BLaER1 treated with 17β-estradiol and CSF1 and Interleukin-3, amounts not matched to agents 10 nM and 100 nM (cell line): ENCODE results near the gene ZDHHC18.

Source experiments
- H3K27ac ChIP-seq, 11 experiments: shearing (Covaris generic); formaldehyde crosslinking; 2 replicates each; pipeline ENCODE4 v1.8.1; 2022
- H3K27me3 ChIP-seq, 11 experiments: shearing (Covaris generic); formaldehyde crosslinking; 2 replicates each; pipeline ENCODE4 v1.8.1; 2022
- H3K36me3 ChIP-seq, 11 experiments: shearing (Covaris generic); formaldehyde crosslinking; 2 replicates each; pipeline ENCODE4 v1.8.1; 2022
- H3K4me1 ChIP-seq, 10 experiments: shearing (Covaris generic); formaldehyde crosslinking; 2 replicates each; pipeline ENCODE4 v1.8.1; 2022
- H3K4me2 ChIP-seq, 11 experiments: shearing (Covaris generic); formaldehyde crosslinking; 2 replicates each; pipeline ENCODE4 v1.8.1; 2022
- H3K4me3 ChIP-seq, 10 experiments: shearing (Covaris generic); formaldehyde crosslinking; 2 replicates each; pipeline ENCODE4 v1.8.1; 2022
- H3K9ac ChIP-seq, 11 experiments: shearing (Covaris generic); formaldehyde crosslinking; 2 replicates each; pipeline ENCODE4 v1.8.1; 2022
- H3K9me3 ChIP-seq, 11 experiments: shearing (Covaris generic); formaldehyde crosslinking; replicated peaks in 1 of 11; 2 replicates each; pipeline ENCODE4 v1.8.1; 2022
- H4K20me1 ChIP-seq, 11 experiments: shearing (Covaris generic); formaldehyde crosslinking; 2 replicates each; pipeline ENCODE4 v1.8.1; 2022
- Cebpa-rat ChIP-seq, 11 experiments: shearing (Covaris generic); IDR thresholded peaks; 2 replicates each; pipeline ENCODE4 v1.8.1; 2022

The ZDHHC18 gene, protein sequence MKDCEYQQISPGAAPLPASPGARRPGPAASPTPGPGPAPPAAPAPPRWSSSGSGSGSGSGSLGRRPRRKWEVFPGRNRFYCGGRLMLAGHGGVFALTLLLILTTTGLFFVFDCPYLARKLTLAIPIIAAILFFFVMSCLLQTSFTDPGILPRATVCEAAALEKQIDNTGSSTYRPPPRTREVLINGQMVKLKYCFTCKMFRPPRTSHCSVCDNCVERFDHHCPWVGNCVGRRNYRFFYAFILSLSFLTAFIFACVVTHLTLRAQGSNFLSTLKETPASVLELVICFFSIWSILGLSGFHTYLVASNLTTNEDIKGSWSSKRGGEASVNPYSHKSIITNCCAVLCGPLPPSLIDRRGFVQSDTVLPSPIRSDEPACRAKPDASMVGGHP

DNA sequence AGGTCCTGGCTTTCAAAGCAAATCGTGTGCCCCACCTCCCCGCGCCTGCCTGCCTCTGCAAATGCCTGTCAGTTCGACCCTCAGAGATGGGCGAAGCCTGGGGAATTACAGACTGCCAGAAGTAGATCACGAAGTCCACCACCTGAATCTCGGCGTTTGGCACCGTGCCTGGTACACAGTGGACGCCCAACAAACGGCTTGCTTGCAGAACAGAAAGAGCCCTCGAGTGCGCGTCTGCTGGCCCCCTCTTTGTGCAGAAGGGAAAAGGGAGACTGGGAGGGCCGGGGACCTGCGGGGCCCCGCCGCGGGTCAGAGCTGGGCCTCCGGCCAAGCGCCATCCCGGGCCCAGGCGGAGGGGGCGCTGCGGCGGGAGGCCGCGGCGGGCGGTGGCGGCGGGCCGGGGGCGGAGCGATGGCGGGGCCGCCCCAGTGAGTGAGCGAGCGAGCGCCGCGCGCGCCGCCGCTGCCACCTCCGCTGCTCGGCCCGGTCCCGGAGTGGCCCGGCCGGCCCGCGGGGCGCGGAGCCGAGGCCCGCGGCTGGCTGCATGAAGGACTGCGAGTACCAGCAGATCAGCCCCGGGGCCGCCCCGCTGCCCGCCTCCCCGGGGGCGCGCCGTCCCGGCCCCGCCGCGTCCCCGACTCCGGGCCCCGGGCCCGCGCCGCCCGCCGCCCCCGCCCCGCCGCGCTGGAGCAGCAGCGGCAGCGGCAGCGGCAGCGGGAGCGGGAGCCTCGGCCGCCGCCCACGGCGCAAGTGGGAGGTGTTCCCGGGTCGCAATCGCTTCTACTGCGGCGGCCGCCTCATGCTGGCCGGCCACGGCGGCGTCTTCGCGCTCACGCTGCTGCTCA is at the start of gene ZDHHC18:
Gene ZDHHC18 (plus strand): TSS at position 428 of the 845 bp plus-strand sequence. CDS start 117 bp downstream, at position 545.
- peak within 1 kb of the TSS; percentile 68 to 84 (median 78) for H3K27ac ChIP-seq
- no peaks in the 10 kb centered on the region for H3K27me3 ChIP-seq
- peaks cover 39 to 56% (median 49%) of the 10 kb centered on the region in 10 experiments for H3K4me1 ChIP-seq
- TF ChIP-seq Cebpa-rat (IDR thresholded peaks at IDR 0.05): no peak
- peak within 1 kb of the TSS; percentile 72 to 88 (median 78) for H3K4me3 ChIP-seq
- H3K36me3 ChIP-seq: peaks cover 7 to 24% (median 16%) of the 10 kb centered on the region in 11 experiments; a peak in 16 of 22 replicates
- peak within 1 kb of the TSS; percentile 82 to 93 (median 88) for H3K9ac ChIP-seq
- H3K4me2 ChIP-seq: peak within 1 kb of the TSS; percentile 91 to 99 (median 96)
- H3K9me3 ChIP-seq: no peaks in the 10 kb centered on the region
- peaks cover 27 to 42% (median 35%) of the 10 kb centered on the region in 11 experiments; a peak in 19 of 22 replicates for H4K20me1 ChIP-seq

DNA sequence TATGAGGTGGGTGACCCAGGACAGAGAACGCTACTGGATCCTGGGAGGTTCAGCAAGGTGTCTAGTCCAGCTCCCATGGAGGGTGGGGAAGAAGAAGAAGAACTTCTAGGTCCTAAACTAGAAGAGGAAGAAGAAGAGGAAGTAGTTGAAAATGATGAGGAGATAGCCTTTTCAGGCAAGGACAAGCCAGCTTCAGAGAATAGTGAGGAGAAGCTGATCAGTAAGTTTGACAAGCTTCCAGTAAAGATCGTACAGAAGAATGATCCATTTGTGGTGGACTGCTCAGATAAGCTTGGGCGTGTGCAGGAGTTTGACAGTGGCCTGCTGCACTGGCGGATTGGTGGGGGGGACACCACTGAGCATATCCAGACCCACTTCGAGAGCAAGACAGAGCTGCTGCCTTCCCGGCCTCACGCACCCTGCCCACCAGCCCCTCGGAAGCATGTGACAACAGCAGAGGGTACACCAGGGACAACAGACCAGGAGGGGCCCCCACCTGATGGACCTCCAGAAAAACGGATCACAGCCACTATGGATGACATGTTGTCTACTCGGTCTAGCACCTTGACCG is 47.3 kb upstream of the ZDHHC18 start:
- no peak overlapping the region; a peak in 1 of 22 replicates for H3K27ac ChIP-seq
- H3K4me1 ChIP-seq: peaks cover 9 to 62% (median 29%) of the 10 kb centered on the region in 10 experiments
- H3K9me3 ChIP-seq: no peaks in the 10 kb centered on the region
- no peaks in the 10 kb centered on the region for H3K27me3 ChIP-seq
- no peak overlapping the region for H3K9ac ChIP-seq
- H3K4me2 ChIP-seq: peak overlapping the region in 3 of 11 experiments; percentile 18 to 43 (median 31); a peak in 5 of 22 replicates
- peaks cover 82 to 100% (median 94%) of the 10 kb centered on the region in 11 experiments for H3K36me3 ChIP-seq
- no peak overlapping the region for H3K4me3 ChIP-seq
- no peak for TF ChIP-seq Cebpa-rat (IDR thresholded peaks at IDR 0.05)
- peaks cover 16 to 65% (median 44%) of the 10 kb centered on the region in 11 experiments; a peak in 20 of 22 replicates for H4K20me1 ChIP-seq

DNA sequence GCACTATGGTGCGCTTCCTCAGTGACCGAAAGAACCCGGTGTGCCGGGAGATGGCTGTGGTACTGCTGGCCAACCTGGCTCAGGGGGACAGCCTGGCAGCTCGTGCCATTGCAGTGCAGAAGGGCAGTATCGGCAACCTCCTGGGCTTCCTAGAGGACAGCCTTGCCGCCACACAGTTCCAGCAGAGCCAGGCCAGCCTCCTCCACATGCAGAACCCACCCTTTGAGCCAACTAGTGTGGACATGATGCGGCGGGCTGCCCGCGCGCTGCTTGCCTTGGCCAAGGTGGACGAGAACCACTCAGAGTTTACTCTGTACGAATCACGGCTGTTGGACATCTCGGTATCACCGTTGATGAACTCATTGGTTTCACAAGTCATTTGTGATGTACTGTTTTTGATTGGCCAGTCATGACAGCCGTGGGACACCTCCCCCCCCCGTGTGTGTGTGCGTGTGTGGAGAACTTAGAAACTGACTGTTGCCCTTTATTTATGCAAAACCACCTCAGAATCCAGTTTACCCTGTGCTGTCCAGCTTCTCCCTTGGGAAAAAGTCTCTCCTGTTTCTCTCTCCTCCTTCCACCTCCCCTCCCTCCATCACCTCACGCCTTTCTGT is 46.0 kb upstream of the ZDHHC18 start:
- Histone ChIP-seq H4K20me1 (peaks cover 16 to 52% (median 35%) of the 10 kb centered on the region in 11 experiments; a peak in 19 of 22 replicates), H3K4me1 (peaks cover 22 to 75% (median 41%) of the 10 kb centered on the region in 10 experiments), H3K27me3 (no peaks in the 10 kb centered on the region), H3K27ac (no peak overlapping the region), H3K9ac (no peak overlapping the region), H3K36me3 (peaks cover 69 to 89% (median 82%) of the 10 kb centered on the region in 11 experiments), H3K4me3 (no peak overlapping the region), H3K4me2 (peak overlapping the region in 1 of 11 experiments; percentile 24; a peak in 1 of 22 replicates), H3K9me3 (no peaks in the 10 kb centered on the region)
- no peak for TF ChIP-seq Cebpa-rat (IDR thresholded peaks at IDR 0.05)

DNA sequence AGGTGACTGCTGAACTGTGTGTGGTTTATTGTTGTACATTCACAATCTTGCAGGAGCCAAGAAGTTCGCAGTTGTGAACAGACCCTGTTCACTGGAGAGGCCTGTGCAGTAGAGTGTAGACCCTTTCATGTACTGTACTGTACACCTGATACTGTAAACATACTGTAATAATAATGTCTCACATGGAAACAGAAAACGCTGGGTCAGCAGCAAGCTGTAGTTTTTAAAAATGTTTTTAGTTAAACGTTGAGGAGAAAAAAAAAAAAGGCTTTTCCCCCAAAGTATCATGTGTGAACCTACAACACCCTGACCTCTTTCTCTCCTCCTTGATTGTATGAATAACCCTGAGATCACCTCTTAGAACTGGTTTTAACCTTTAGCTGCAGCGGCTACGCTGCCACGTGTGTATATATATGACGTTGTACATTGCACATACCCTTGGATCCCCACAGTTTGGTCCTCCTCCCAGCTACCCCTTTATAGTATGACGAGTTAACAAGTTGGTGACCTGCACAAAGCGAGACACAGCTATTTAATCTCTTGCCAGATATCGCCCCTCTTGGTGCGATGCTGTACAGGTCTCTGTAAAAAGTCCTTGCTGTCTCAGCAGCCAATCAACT is 45.2 kb upstream of the ZDHHC18 start:
- Histone ChIP-seq H3K27ac (no peak overlapping the region), H3K4me3 (no peak overlapping the region), H3K9me3 (no peaks in the 10 kb centered on the region), H3K36me3 (peaks cover 60 to 81% (median 73%) of the 10 kb centered on the region in 11 experiments), H3K4me2 (peak overlapping the region in 2 of 11 experiments; percentile 24 to 91; a peak in 3 of 22 replicates), H4K20me1 (peaks cover 16 to 47% (median 35%) of the 10 kb centered on the region in 11 experiments; a peak in 19 of 22 replicates), H3K4me1 (peaks cover 30 to 84% (median 50%) of the 10 kb centered on the region in 10 experiments), H3K9ac (no peak overlapping the region), H3K27me3 (no peaks in the 10 kb centered on the region)
- no peak for TF ChIP-seq Cebpa-rat (IDR thresholded peaks at IDR 0.05)

DNA sequence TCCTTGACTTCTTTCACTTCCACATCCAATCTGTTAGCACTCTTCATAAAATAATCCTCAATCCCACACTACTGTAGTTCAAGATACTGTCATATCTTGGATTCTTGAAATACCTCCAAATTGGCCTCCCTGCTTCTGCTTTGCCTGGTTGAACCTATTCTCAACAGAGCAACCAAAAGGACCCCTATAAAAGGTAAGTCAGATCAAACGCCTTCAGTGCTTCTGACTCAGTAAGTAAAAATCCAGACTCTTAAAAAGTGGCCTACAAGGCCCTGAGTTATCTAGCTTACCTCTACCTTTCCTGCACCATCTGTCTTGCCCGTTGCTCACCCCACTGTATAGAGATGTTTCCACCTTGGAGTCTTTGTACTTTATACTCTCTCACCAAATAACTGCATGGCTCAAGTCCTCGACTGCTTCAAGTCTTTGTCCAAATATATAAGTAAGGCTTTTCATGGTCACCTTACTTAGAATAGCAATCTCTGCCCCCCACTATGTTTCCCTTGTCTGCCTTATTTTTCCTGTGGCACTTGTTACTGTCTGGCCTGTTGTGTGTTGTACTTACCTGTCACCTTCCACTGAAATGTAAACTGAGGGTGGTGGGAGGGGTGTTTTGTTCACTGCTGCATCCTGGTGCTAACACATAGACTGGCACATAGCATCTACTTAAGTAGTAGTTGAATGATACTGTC is 43.8 kb upstream of the ZDHHC18 start:
- Histone ChIP-seq H3K4me1 (peaks cover 42 to 95% (median 61%) of the 10 kb centered on the region in 10 experiments), H4K20me1 (peaks cover 16 to 39% (median 32%) of the 10 kb centered on the region in 11 experiments; a peak in 19 of 22 replicates), H3K4me3 (no peak overlapping the region), H3K4me2 (peak overlapping the region in 4 of 11 experiments; percentile 91 to 99 (median 98); a peak in 7 of 22 replicates), H3K27ac (peak overlapping the region in 1 of 11 experiments; percentile 31; a peak in 1 of 22 replicates), H3K36me3 (peaks cover 47 to 67% (median 60%) of the 10 kb centered on the region in 11 experiments), H3K9me3 (no peaks in the 10 kb centered on the region), H3K27me3 (no peaks in the 10 kb centered on the region), H3K9ac (peak overlapping the region in 2 of 11 experiments; percentile 2 to 25; a peak in 1 of 22 replicates)
- TF ChIP-seq Cebpa-rat (IDR thresholded peaks at IDR 0.05): no peak

DNA sequence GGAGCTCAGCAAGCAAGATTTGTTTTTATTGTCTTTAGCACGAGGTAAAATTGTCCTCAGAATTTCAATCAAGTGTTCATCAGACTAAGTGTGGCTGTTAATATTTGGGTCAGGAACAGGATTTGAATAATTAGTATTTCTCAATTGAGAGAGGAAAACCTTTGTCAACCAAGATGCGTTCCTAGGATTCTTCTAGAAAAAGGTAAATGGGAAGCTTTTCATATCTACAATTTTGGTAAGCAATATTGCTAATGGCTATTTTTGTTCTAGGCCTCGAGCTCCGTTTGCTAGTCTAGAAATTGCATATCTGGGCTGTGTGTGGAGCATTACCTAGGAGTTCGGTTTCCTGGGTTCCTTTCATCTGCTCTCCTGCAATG is 42.9 kb upstream of the ZDHHC18 start:
- Histone ChIP-seq H3K27ac (peak overlapping the region in 1 of 11 experiments; percentile 99; a peak in 2 of 22 replicates), H3K36me3 (peaks cover 37 to 58% (median 50%) of the 10 kb centered on the region in 11 experiments), H3K9me3 (no peaks in the 10 kb centered on the region), H4K20me1 (peaks cover 16 to 34% (median 27%) of the 10 kb centered on the region in 11 experiments; a peak in 19 of 22 replicates), H3K27me3 (no peaks in the 10 kb centered on the region), H3K4me2 (peak overlapping the region in 9 of 11 experiments; percentile 1 to 100 (median 97); a peak in 14 of 22 replicates), H3K9ac (no peak overlapping the region), H3K4me1 (peaks cover 48 to 88% (median 62%) of the 10 kb centered on the region in 10 experiments), H3K4me3 (no peak overlapping the region)
- TF ChIP-seq Cebpa-rat (IDR thresholded peaks at IDR 0.05): no peak
